ENCODE results near the gene MAN1C1. TPM values are rescaled to one million over a fixed set of nuclear protein-coding genes. Genes with fewer than 3 reads are reported as not detected.

MAN1C1 gene
- total and polyA plus RNA-seq, 2 donors (not counting 3 experiments of a cell fraction or from before 2014, with no cell fraction given) = 1.5 to 4.0 TPM

DNA sequence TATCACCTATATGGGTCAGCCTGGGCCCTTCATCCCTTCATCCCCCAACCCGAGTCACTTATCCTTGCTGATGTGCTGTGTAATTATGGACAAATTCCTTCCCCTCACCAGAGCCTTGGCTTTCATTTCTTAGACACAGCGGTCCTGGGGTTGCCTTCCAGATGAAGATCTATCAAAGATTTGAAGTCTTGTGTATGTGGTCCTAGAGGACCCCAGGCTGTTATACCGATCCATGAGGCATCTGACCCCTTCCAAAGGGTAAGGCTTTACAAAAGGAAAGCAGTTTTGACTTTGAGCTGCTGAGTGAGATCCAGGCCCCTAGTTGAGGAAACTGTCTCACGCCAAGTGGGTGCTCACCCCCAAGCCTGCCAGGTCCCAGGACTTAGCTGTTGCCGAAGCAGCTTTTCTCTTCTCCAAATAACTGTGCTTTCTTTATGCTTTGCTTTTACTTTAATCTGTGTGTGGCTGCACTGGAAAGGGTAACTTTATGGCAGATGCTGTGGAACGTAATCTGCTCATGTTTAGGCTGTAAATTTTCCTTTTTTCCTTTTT lies 37.6 kb downstream of the MAN1C1 start:
- DNase-seq (ENCODE audit: low read depth, low spot score) = no peak
- no TSS peak for BruUV-seq (replicated peaks)
- H3K9ac ChIP-seq (replicated peaks; ENCODE audit: extremely low read depth, insufficient read depth, low read length) = no peak overlapping the region
- H3K27me3 ChIP-seq (ENCODE audit: control insufficient read depth in 2 of 2, insufficient read depth in 2 of 2, low read length in 2 of 2) = no peaks in the 10 kb centered on the region
- POLR2A ChIA-PET = no interaction called here
- no peak overlapping the region for H3K4me2 ChIP-seq (ENCODE audit: insufficient read depth, low read length)
- H3K4me1 ChIP-seq (ENCODE audit: control insufficient read depth, extremely low read depth, insufficient read depth, low read length) = no peaks in the 10 kb centered on the region
- H3K9me3 ChIP-seq (replicated peaks; ENCODE audit: control insufficient read depth, insufficient read depth, low read length) = no peaks in the 10 kb centered on the region
- H3K36me3 ChIP-seq (ENCODE audit: control insufficient read depth in 2 of 2, extremely low read depth in 1 of 2, insufficient read depth in 2 of 2, low read length in 2 of 2) = no peaks in the 10 kb centered on the region
- H2AFZ ChIP-seq (ENCODE audit: low read depth, low read length) = no peak overlapping the region
- no peak overlapping the region for H3K27ac ChIP-seq (ENCODE audit: insufficient read depth, low read depth, low read length)
- H3K9me1 ChIP-seq (replicated peaks; ENCODE audit: control insufficient read depth, extremely low read depth, insufficient read depth, low read length) = no peaks in the 10 kb centered on the region
- TF ChIP-seq JUN (IDR thresholded peaks at IDR 0.05; ENCODE audit: borderline replicate concordance, insufficient read depth, insufficient read length, low read depth) (no peak), FOS (IDR thresholded peaks at IDR 0.05; ENCODE audit: borderline replicate concordance, insufficient read depth, low read length) (no peak), EZH2 (IDR thresholded peaks at IDR 0.05; ENCODE audit: borderline replicate concordance, low read depth, low read length, severe bottlenecking) (no peak), POLR2AphosphoS5 (IDR thresholded peaks at IDR 0.05; ENCODE audit: insufficient read depth, low read depth, low read length) (no peak), MYC (IDR thresholded peaks at IDR 0.05; ENCODE audit: low read depth, low read length) (no peak), GATA2 (IDR thresholded peaks at IDR 0.05; ENCODE audit: insufficient read depth, insufficient read length, low read depth, low read length) (no peak), POLR2A (IDR thresholded peaks at IDR 0.05; ENCODE audit: low read depth, low read length) (no peak)
- TF ChIP-seq, protein P1, sequence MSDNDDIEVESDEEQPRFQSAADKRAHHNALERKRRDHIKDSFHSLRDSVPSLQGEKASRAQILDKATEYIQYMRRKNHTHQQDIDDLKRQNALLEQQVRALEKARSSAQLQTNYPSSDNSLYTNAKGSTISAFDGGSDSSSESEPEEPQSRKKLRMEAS (IDR thresholded peaks at IDR 0.05; ENCODE audit: insufficient read depth, insufficient read length) = no peak
- TF ChIP-seq, protein P2, sequence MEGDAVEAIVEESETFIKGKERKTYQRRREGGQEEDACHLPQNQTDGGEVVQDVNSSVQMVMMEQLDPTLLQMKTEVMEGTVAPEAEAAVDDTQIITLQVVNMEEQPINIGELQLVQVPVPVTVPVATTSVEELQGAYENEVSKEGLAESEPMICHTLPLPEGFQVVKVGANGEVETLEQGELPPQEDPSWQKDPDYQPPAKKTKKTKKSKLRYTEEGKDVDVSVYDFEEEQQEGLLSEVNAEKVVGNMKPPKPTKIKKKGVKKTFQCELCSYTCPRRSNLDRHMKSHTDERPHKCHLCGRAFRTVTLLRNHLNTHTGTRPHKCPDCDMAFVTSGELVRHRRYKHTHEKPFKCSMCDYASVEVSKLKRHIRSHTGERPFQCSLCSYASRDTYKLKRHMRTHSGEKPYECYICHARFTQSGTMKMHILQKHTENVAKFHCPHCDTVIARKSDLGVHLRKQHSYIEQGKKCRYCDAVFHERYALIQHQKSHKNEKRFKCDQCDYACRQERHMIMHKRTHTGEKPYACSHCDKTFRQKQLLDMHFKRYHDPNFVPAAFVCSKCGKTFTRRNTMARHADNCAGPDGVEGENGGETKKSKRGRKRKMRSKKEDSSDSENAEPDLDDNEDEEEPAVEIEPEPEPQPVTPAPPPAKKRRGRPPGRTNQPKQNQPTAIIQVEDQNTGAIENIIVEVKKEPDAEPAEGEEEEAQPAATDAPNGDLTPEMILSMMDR (IDR thresholded peaks at IDR 0.05; ENCODE audit: extremely low read depth in 1 of 2, insufficient read depth in 1 of 2, low read depth in 1 of 2, low read length in 2 of 2) = no peak
- CTCF ChIA-PET = interaction anchor here (1.5 kb wide), 1 partner anchor 14 kb away, joined by 3 read pairs; no protein-coding TSS in a partner anchor
- H4K20me1 ChIP-seq (replicated peaks; ENCODE audit: control insufficient read depth, extremely low read depth, insufficient read depth, low read length) = no peaks in the 10 kb centered on the region
- FAIRE-seq = no peak
- intact Hi-C loops (cut with micrococcal nuclease) (no loop called here), dilution Hi-C loops (cut with MboI; ENCODE audit: extremely low pct_ligation_motif_present, low sequenced_read_pairs) (no loop called here)
- H3K4me3 ChIP-seq (replicated peaks in 1 of 3; ENCODE audit: insufficient read depth in 1 of 3, low read depth in 1 of 3, low read length in 3 of 3) = no peak overlapping the region
- no peaks in the 10 kb centered on the region for H3K79me2 ChIP-seq (ENCODE audit: control insufficient read depth, insufficient read depth, low read length)

Measured in endothelial cell of umbilical vein (primary cell).